ENCODE data around the gene LIF.

LIF gene

DNA sequence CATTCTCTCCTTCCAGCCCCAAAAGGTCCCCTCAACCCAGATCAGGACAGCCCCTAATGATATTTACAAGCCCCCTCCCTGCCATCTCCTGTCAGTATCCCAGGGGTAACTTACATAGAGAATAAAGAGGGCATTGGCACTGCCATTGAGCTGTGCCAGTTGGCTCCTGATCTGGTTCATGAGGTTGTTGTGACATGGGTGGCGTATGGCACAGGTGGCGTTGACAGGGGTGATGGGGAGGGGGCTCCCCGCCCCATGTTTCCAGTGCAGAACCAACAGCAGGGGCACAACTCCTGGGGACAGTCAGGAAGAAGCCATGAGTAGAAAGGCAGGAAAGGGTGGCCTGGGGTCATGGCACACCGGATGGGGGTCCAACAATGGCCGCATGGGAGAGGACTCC, 1.9 kb downstream of the LIF start:
- TF ChIP-seq, protein P1, sequence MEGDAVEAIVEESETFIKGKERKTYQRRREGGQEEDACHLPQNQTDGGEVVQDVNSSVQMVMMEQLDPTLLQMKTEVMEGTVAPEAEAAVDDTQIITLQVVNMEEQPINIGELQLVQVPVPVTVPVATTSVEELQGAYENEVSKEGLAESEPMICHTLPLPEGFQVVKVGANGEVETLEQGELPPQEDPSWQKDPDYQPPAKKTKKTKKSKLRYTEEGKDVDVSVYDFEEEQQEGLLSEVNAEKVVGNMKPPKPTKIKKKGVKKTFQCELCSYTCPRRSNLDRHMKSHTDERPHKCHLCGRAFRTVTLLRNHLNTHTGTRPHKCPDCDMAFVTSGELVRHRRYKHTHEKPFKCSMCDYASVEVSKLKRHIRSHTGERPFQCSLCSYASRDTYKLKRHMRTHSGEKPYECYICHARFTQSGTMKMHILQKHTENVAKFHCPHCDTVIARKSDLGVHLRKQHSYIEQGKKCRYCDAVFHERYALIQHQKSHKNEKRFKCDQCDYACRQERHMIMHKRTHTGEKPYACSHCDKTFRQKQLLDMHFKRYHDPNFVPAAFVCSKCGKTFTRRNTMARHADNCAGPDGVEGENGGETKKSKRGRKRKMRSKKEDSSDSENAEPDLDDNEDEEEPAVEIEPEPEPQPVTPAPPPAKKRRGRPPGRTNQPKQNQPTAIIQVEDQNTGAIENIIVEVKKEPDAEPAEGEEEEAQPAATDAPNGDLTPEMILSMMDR (IDR thresholded peaks at IDR 0.05), result no peak
- no peak overlapping the region for H3K4me3 ChIP-seq (ENCODE audit: low read depth in 1 of 2, low read length in 1 of 2)
- no peak overlapping the region for H3K27ac ChIP-seq
- H3K36me3 ChIP-seq, result no peaks in the 10 kb centered on the region
- peaks cover 47% of the 10 kb centered on the region for H3K27me3 ChIP-seq
- H3K4me1 ChIP-seq (ENCODE audit: control insufficient read depth in 1 of 2, insufficient read depth in 1 of 2, low read depth in 1 of 2, low read length in 1 of 2), result peaks cover 36% of the 10 kb centered on the region in 2 experiments
- no peaks in the 10 kb centered on the region for H3K9me3 ChIP-seq

DNA sequence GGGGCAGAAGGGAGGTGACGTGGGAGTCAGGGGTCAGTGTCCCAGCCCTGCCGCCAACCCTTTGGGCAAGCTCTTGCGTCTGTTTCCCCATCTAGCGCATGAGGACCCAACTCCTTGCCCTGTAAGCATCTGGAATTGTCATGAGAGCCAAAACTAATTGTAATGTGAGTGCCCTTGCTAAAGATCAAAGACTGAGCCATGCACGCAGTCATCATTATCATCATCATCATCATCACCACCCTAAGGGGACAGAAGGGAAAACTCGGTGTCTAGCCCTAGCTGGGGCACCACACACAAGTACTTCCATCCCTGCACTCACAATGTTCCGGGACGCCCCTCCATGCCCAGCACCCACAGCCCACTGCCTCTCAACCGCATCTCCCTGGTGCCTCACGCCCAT, 2.5 kb downstream of the LIF start:
- H3K9me3 ChIP-seq, result no peaks in the 10 kb centered on the region
- peaks cover 47% of the 10 kb centered on the region for H3K27me3 ChIP-seq
- TF ChIP-seq, protein P1 (IDR thresholded peaks at IDR 0.05), result no peak
- H3K4me3 ChIP-seq (ENCODE audit: low read depth in 1 of 2, low read length in 1 of 2), result no peak overlapping the region
- H3K4me1 ChIP-seq (ENCODE audit: control insufficient read depth in 1 of 2, insufficient read depth in 1 of 2, low read depth in 1 of 2, low read length in 1 of 2), result peaks cover 35 to 36% of the 10 kb centered on the region in 2 experiments
- H3K36me3 ChIP-seq, result no peaks in the 10 kb centered on the region
- H3K27ac ChIP-seq, result no peak overlapping the region

DNA sequence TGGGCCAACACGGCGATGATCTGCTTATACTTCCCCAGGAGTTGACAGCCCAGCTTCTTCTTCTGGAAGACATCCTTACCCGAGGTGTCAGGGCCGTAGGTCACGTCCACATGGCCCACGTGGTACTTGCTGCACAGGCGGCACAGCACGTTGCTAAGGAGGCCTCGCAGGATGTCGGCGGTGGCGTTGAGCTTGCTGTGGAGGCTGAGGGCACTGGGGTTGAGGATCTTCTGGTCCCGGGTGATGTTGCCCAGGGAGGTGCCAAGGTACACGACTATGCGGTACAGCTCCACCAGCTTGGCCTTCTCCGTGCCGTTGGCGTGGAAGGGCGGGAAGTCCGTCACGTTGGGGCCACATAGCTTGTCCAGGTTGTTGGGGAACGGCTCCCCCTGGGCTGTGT, 2.9 kb downstream of the LIF start:
- peaks cover 46% of the 10 kb centered on the region for H3K27me3 ChIP-seq
- TF ChIP-seq, protein P1 (IDR thresholded peaks at IDR 0.05), result no peak
- no peak overlapping the region for H3K27ac ChIP-seq
- peaks cover 31 to 32% of the 10 kb centered on the region in 2 experiments for H3K4me1 ChIP-seq (ENCODE audit: control insufficient read depth in 1 of 2, insufficient read depth in 1 of 2, low read depth in 1 of 2, low read length in 1 of 2)
- no peaks in the 10 kb centered on the region for H3K36me3 ChIP-seq
- H3K9me3 ChIP-seq, result no peaks in the 10 kb centered on the region
- H3K4me3 ChIP-seq (ENCODE audit: low read depth in 1 of 2, low read length in 1 of 2), result no peak overlapping the region

DNA sequence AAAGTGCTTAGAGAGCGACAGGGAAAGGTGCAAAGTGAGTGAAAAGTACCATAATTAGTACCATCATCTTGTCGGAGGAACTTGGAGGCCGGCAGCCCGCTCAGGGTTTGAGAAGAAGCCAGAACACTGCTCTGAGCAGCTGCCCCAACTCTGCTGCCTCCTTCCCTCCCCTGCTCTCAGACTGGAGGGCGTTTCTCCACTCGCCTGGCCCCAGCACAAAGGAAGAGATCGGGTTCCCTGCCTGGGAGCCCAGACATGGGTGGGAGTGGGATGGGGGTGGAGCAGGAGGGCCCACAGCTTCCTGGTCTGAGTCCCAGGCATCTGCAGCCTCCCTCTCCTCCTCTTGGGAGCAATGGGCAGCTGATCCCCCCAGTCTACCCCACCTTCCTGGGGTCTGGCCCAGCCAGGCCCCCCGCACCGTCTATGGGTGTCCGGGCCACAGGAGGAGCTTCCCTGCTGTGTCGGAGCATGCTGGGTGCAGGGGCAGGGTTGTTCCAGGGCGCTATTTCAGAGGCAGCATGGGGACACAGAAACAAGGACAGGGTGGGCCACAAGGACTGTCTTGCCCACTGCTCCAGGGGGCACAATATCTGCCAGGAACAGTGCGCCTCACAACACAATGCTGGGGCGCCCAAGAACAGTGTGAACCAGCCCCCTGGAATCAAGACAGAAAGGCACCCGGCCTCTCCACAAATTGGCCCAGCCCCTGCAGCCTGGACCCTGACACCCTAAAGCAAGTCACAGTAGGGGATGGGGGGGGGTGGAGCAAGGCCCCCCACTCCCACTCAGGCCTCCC, 4.8 kb downstream of the LIF start:
- H3K36me3 ChIP-seq, result no peaks in the 10 kb centered on the region
- TF ChIP-seq, protein P1 (IDR thresholded peaks at IDR 0.05), result no peak
- peaks cover 27% of the 10 kb centered on the region for H3K27me3 ChIP-seq
- peaks cover 12 to 13% of the 10 kb centered on the region in 2 experiments for H3K4me1 ChIP-seq (ENCODE audit: control insufficient read depth in 1 of 2, insufficient read depth in 1 of 2, low read depth in 1 of 2, low read length in 1 of 2)
- no peaks in the 10 kb centered on the region for H3K9me3 ChIP-seq
- no peak overlapping the region for H3K27ac ChIP-seq
- H3K4me3 ChIP-seq (ENCODE audit: low read depth in 1 of 2, low read length in 1 of 2), result no peak overlapping the region

DNA sequence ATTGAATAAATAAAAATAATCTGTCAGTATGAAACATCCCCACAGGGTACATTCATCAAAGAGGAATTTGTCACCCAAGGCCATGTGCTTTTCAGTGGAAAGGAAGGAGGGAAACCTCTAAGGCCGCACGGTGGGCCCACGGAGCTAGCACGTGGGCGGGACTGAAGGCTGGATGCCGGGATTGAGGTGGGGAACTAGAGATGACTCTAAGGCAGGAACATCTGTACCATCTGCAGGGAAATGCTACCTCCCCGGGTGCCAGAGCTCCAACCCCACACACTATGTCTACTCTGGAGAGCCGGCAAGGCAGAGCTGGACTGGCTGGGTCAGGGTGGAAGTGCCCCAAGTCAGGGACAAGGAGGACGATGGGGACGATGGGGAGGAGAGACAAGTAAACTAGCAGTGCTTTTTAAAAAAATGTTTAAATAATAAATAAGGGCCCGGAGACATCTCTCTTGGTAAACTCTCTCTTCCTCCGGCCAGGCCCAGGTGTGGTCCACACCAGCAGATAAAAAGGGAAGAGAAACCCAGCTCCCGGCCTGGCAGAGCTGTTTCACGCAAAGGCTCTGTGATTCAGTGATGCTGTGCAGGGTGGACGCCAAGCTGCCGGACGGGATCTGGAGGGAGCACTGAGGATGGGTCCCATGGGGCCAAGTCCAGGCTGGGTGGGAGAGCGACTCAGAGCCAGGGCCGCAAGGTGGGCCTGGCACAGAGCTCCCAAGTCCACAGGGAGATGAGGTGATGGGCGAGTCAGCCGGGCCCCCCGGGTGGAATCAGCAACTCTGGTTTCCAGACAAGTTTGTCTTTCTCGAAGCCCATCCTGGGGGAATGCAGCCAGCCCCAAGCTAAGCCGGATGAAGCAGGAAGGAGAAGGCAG, 5.8 kb downstream of the LIF start:
- TF ChIP-seq, protein P1 (IDR thresholded peaks at IDR 0.05), result no peak
- H3K27me3 ChIP-seq, result peaks cover 17% of the 10 kb centered on the region
- H3K9me3 ChIP-seq, result no peaks in the 10 kb centered on the region
- no peak overlapping the region for H3K4me3 ChIP-seq (ENCODE audit: low read depth in 1 of 2, low read length in 1 of 2)
- no peak overlapping the region for H3K27ac ChIP-seq
- H3K36me3 ChIP-seq, result no peaks in the 10 kb centered on the region
- peaks cover 2 to 4% of the 10 kb centered on the region in 2 experiments for H3K4me1 ChIP-seq (ENCODE audit: control insufficient read depth in 1 of 2, insufficient read depth in 1 of 2, low read depth in 1 of 2, low read length in 1 of 2)

All from neutrophil (primary cell).